Astrocyte (in vitro differentiated cells and primary cell): ENCODE data around the gene UBAC1. TPM values are rescaled to one million over a fixed set of nuclear protein-coding genes. Genes with fewer than 3 reads are reported as not detected.

ENCODE experiments used
- DNase-seq: peaks from one replicate; pipeline ENCODE4 v3.0.0-alpha.2; 2010; ENCODE audit warnings: low read depth
- FAIRE-seq: peaks from 2 replicates; lab custom pipeline; 2011; peaks lifted over from hg19 to GRCh38; lab: Jason Lieb, UNC
- H2AFZ ChIP-seq: 2 replicates; pipeline ENCODE4 v1.6.0; 2012; ENCODE audit warnings: low read depth, low read length, inconsistent platforms
- H3K27ac ChIP-seq: 2 replicates; pipeline ENCODE4 v1.5.1; 2011; ENCODE audit warnings: low read depth, low read length, inconsistent platforms
- H3K27me3 ChIP-seq: 2 replicates; pipeline ENCODE4 v1.6.0; 2011; ENCODE audit warnings: low read length, inconsistent platforms; ENCODE audit not compliant: insufficient read depth
- H3K36me3 ChIP-seq: 2 replicates; pipeline ENCODE4 v1.5.1; 2011; ENCODE audit warnings: low read length, inconsistent platforms; ENCODE audit not compliant: insufficient read depth
- H3K4me1 ChIP-seq: 2 replicates; pipeline ENCODE4 v1.5.1; 2011; ENCODE audit warnings: low read length, inconsistent platforms; ENCODE audit not compliant: insufficient read depth
- H3K4me2 ChIP-seq: 2 replicates; pipeline ENCODE4 v1.6.0; 2012; ENCODE audit warnings: low read length, inconsistent platforms
- H3K4me3 ChIP-seq: 2 replicates; pipeline ENCODE4 v1.5.1; 2011; ENCODE audit warnings: low read depth, mild to moderate bottlenecking, low read length, inconsistent platforms; ENCODE audit not compliant: insufficient read depth
- H3K79me2 ChIP-seq: 2 replicates; pipeline ENCODE4 v1.6.0; 2012; ENCODE audit warnings: mild to moderate bottlenecking, low read length, inconsistent platforms; ENCODE audit not compliant: insufficient read depth
- H3K9ac ChIP-seq: 2 replicates; pipeline ENCODE4 v1.6.0; 2012; ENCODE audit warnings: mild to moderate bottlenecking, low read length, inconsistent platforms
- H3K9me3 ChIP-seq: 2 replicates; pipeline ENCODE4 v1.5.1; 2012; ENCODE audit warnings: low read depth, mild to moderate bottlenecking, low read length, inconsistent platforms; ENCODE audit not compliant: insufficient read depth
- H4K20me1 ChIP-seq: 2 replicates; pipeline ENCODE4 v1.6.0; 2012; ENCODE audit warnings: low read length, inconsistent platforms; ENCODE audit not compliant: insufficient read depth
- H3K27ac Mint-ChIP-seq: one replicate; pipeline ENCODE4 v1.8.0; 2021; ENCODE audit warnings: mild to moderate bottlenecking, mixed read lengths; ENCODE audit not compliant: unreplicated experiment
- H3K27me3 Mint-ChIP-seq: one replicate; pipeline ENCODE4 v1.8.0; 2021; ENCODE audit warnings: low read depth, mixed read lengths; ENCODE audit not compliant: unreplicated experiment
- H3K36me3 Mint-ChIP-seq: one replicate; pipeline ENCODE4 v1.8.0; 2021; ENCODE audit warnings: low read depth, mixed read lengths; ENCODE audit not compliant: unreplicated experiment
- H3K4me1 Mint-ChIP-seq: one replicate; pipeline ENCODE4 v1.8.0; 2021; ENCODE audit warnings: low read depth, mixed read lengths; ENCODE audit not compliant: unreplicated experiment
- H3K4me3 Mint-ChIP-seq: one replicate; pipeline ENCODE4 v1.8.0; 2021; ENCODE audit warnings: mild to moderate bottlenecking, moderate library complexity, mixed read lengths; ENCODE audit not compliant: unreplicated experiment
- H3K9me3 Mint-ChIP-seq: one replicate; pipeline ENCODE4 v1.8.0; 2021; ENCODE audit warnings: mild to moderate bottlenecking, mixed read lengths; ENCODE audit not compliant: unreplicated experiment
- EZH2 ChIP-seq: IDR thresholded peaks from 2 replicates; pipeline ENCODE4 v1.6.1; 2012; ENCODE audit warnings: mild to moderate bottlenecking, low read length, inconsistent platforms; ENCODE audit not compliant: insufficient read depth
- total RNA-seq: library from RNA; stranded (reverse); gene quantifications from 2 replicates; pipeline ENCODE4 v1.2.1, GENCODE V29; 2021
- TF ChIP-seq, protein P1 (sequence below): IDR thresholded peaks from 2 replicates; pipeline ENCODE4 v1.5.1; 2011; ENCODE audit warnings: low read depth, mild to moderate bottlenecking, inconsistent platforms, low read length, moderate library complexity; ENCODE audit not compliant: insufficient read depth

The UBAC1 gene
- total RNA-seq, 1 donor from 2014 or later = 31.8 TPM

DNA sequence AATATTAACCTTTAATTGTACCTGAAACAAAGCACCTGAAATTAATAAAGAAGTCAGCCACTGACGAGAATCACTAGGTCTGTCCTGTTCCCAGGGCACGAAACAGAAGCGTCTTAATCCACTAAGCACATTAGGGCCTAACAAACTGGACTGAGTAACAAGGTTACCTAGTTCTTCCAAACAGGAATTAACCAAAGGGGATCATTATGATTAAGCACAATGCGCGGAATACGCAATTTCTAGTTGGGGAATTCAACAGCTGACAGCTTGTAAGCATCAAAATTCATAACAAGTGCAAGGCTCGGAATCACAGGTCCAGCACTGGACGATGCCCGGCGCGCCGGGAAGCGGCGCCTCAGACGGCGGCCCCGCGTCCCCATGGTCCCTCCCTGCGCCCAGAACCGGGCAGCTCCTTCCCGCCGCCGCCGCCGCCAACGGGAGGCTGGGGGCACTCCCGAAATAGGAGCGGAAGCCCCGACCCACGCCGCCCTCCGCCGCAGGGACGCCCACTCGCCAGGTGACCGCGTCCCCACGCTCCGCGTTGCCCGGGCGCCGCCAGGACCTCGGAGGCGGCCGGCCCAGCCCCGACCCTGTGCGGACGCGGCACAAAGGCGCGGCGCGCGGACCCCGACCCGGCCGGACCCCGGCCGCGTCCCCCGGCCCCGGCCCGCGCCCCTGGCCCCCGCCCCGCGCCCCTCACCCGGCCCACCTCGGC, 54.7 kb downstream of the UBAC1 start:
- peak overlapping the region; percentile 58 for H3K9ac ChIP-seq
- Mint-ChIP-seq H3K27ac (peak overlapping the region; percentile 16), H3K4me3 (peak overlapping the region; percentile 89), H3K36me3 (peaks cover 29% of the 10 kb centered on the region), H3K9me3 (peaks cover 15% of the 10 kb centered on the region), H3K27me3 (no peaks in the 10 kb centered on the region), H3K4me1 (peaks cover 14% of the 10 kb centered on the region)
- no peak overlapping the region for H2AFZ ChIP-seq
- FAIRE-seq = no peak
- TF ChIP-seq EZH2 = no peak
- TF ChIP-seq, protein P1, sequence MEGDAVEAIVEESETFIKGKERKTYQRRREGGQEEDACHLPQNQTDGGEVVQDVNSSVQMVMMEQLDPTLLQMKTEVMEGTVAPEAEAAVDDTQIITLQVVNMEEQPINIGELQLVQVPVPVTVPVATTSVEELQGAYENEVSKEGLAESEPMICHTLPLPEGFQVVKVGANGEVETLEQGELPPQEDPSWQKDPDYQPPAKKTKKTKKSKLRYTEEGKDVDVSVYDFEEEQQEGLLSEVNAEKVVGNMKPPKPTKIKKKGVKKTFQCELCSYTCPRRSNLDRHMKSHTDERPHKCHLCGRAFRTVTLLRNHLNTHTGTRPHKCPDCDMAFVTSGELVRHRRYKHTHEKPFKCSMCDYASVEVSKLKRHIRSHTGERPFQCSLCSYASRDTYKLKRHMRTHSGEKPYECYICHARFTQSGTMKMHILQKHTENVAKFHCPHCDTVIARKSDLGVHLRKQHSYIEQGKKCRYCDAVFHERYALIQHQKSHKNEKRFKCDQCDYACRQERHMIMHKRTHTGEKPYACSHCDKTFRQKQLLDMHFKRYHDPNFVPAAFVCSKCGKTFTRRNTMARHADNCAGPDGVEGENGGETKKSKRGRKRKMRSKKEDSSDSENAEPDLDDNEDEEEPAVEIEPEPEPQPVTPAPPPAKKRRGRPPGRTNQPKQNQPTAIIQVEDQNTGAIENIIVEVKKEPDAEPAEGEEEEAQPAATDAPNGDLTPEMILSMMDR = no peak
- peaks cover 27% of the 10 kb centered on the region for H3K4me1 ChIP-seq
- peak overlapping the region; percentile 68 for H3K4me3 ChIP-seq
- peak overlapping the region; percentile 81 for H3K4me2 ChIP-seq
- H3K36me3 ChIP-seq = peaks cover 3% of the 10 kb centered on the region
- H3K9me3 ChIP-seq = no peaks in the 10 kb centered on the region
- peak; percentile 45 for DNase-seq
- peaks cover 71% of the 10 kb centered on the region for H4K20me1 ChIP-seq
- no peaks in the 10 kb centered on the region for H3K27me3 ChIP-seq
- H3K27ac ChIP-seq = no peak overlapping the region
- peaks cover 82% of the 10 kb centered on the region for H3K79me2 ChIP-seq

DNA sequence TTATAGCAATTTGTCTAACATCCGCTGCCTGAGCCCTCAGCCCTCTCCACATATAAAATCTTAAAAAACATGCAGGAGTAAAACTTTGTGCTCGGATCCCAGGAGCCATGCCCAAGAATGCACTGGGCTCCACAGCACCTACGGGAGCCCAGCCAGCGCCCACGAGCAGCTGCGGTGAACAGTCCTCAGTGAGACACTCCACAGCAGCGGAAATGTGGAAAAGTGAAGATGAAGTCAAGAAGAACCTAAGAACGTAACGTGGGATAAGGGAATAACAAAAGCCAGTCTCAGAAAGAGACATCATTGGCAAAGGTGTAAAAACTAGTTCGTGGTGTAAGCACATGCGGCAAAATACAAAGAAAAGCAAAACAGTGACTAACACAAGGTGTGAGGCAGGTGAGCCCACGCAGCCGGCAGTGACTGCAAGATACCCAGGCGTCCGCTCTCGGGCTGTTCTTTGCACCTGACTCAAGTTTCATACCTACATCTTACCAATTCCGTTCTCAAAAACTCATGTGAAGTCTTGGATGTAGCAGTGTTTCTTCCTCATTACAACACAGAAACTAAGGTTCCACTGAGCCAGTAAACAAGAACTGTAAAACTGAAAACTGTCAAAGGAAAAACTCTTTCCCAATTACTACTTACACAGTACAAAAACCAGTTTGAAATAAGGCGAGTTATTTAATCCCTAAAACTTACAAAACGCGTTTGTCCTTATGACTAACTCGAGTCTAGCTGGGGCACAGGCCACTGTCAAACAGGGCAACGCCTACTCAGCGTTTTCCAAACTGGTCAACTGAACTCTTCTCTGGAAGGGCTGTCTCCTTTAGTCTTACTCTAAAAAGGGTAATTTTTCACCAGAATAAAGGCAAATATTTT, 55.6 kb downstream of the UBAC1 start:
- DNase-seq (no peak), FAIRE-seq (no peak)
- peaks cover 21% of the 10 kb centered on the region for H3K36me3 Mint-ChIP-seq
- Histone ChIP-seq H3K4me2 (peak overlapping the region; percentile 81), H3K9me3 (no peaks in the 10 kb centered on the region), H2AFZ (no peak overlapping the region), H3K4me3 (peak overlapping the region; percentile 68), H3K79me2 (peaks cover 84% of the 10 kb centered on the region), H4K20me1 (peaks cover 72% of the 10 kb centered on the region), H3K4me1 (peaks cover 27% of the 10 kb centered on the region), H3K27me3 (no peaks in the 10 kb centered on the region), H3K27ac (peak overlapping the region; percentile 22), H3K36me3 (peaks cover 2% of the 10 kb centered on the region), H3K9ac (peak overlapping the region; percentile 58)
- no peaks in the 10 kb centered on the region for H3K27me3 Mint-ChIP-seq
- H3K9me3 Mint-ChIP-seq = peaks cover 14% of the 10 kb centered on the region
- H3K4me3 Mint-ChIP-seq = peak overlapping the region; percentile 89
- H3K27ac Mint-ChIP-seq = peak overlapping the region; percentile 16
- H3K4me1 Mint-ChIP-seq = peaks cover 16% of the 10 kb centered on the region
- TF ChIP-seq, protein P1 = no peak
- no peak for TF ChIP-seq EZH2
